Measurements from ENCODE around the gene LCP2.

- no peak for TF ChIP-seq CTCF (conservative IDR thresholded peaks at IDR 0.05 in 1 of 2, IDR thresholded peaks at IDR 0.05 in 1 of 2; ENCODE audit: low read depth in 1 of 2, low read length in 2 of 2)
- no peak for TF ChIP-seq EZH2 (IDR thresholded peaks at IDR 0.05; ENCODE audit: low read length, missing control alignments)
These were observed 32.1 kb downstream of the LCP2 start for GRCh38 chr5:170265522-170265921.

Data from fibroblast of lung (primary cell).